HG03378 (cell line): ENCODE measurements around the gene SUSD3.

Experiments used
- ATAC-seq: cut with Tn5 transposase; IDR thresholded peaks from one replicate; pipeline ENCODE4 v1.9.1; 2021; ENCODE audit warnings: mild to moderate bottlenecking, moderate library complexity; ENCODE audit not compliant: unreplicated experiment

The SUSD3 gene

DNA sequence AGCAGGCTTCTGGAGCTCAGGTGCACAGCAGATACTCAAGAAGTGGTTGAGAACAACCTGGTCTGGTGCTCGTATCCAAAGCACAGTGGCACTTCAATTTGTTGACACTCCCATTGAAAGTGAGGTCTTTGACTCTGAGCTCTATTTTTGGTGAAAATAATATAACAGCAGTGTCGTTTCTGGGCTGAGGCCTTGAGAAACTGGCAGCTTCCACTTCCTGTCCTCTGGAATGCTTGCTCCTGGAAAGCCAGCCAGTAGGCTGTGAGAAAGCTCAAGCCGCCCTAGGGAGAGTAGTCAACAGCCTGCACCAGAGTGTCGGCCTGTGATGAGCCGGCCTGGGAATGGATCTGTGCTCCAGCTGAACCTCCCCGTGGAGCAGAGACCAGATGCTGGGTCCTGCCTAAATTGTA, 6.8 kb upstream of the SUSD3 start:
- ATAC-seq, result no peak

- no peak for ATAC-seq
These were observed 5.5 kb upstream of the SUSD3 start for GRCh38 chr9:93052791-93053540.

GRCh38 chr9:93053781-93054331, 4.6 kb upstream of the SUSD3 start:
- ATAC-seq, result no peak

DNA sequence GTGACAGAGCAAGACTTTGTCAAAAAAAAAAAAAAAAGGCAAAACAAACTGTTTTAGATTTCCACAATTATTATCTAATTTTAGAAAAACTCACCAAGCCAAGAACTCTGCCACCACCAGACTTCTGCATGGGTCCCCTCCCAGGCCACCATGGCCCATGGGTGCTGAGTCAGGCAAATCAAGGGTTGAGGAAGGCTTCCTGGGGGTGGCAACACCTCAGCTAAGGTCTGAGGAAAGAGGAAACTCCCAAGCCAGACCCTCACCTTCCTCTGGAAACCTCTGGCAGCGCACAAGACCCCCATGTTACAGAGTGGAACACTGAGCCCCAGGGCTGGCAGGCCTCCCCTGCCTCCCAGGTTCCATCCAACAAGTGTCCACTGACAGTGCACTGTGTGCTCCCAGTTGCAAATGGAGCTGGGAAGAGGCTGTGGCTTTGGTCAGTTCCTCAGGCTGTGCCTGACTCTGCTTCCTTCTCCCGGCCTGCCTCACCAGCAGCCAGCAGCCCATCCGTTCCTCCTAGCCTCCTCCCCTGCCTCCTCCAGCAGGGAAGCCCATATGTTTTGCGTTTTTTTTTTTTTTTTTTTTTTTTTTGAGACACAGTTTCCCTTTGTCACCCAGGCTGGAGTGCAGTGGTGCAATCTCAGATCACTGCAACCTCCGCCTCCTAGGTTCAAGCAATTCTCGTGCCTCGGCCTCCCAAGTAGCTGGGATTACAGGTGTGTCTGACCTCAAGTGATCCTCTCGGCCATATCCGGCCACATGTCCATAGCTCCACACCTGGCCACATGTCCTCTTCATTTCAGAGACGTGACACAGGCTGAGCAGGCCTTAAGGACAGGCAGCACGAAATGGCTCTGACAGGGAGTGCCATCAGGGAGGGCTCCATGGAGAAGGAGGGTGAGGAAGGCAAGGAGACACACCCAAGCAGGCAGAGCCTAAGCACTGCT, 3.5 kb upstream of the SUSD3 start:
- ATAC-seq, result no peak

DNA sequence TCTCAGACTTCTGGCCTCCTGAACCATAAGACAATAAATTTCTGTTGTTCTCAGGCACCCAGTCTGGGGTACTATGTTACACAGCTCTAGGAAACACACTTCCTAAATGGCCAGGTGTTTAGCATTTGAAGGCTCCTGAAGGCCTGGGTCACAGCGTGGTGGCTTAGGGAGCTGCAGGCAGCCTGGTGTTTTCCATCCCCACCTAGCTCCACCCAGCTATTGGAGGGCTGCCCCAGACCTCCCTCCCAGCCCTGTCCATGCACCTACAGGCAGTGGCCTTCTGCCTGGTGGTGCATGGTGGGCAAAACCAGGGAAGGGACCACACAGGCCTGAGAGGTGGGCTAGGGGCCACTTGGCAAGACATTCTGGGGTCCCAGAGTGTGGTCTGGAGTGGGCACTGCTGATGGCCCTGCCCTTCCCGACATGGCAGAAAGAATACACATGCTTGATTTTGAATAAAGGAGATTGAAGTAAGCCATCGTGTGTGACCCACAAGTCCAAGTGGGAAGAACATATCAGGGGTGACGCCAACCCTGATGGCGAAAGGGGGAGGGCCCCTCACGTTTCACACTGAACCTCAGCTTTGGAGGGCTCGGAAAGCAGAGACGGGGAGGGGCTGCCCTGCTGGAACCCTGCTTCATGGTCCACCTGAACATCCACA, 1.3 kb upstream of the SUSD3 start:
- ATAC-seq, result no peak

DNA sequence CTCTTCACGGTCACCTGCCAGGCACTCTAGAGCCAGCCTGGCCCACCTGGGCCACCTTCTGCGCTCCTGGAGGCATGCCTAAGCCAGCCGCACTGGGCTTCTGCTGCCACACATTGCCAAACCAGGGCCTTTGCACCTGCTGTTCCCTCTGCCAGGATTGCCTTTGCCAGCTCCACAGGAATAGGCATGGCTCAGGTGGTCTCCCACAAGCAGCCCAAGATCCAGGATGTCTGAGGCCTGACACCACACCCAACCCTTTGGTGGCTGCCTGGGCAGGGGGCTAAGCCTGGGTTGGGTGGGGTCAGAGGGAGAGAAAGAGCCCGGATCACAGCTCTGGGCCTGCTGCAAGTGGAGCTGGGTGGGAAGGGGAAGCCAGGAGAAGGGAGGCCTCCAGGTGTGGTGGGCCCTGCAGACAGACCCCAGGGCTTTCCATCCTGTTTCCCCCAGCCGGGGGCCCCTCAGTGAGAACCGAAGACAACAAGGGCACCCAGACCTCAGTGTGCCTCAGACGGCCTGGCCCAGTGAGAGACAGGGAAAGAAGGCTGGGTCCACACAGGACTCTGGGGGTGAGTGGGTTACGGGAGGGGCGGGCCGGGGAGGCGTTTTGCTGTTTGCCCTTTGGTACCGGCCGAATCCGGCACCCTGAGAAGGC, 672 bp upstream of the SUSD3 start:
- ATAC-seq, result peak; percentile 16

DNA sequence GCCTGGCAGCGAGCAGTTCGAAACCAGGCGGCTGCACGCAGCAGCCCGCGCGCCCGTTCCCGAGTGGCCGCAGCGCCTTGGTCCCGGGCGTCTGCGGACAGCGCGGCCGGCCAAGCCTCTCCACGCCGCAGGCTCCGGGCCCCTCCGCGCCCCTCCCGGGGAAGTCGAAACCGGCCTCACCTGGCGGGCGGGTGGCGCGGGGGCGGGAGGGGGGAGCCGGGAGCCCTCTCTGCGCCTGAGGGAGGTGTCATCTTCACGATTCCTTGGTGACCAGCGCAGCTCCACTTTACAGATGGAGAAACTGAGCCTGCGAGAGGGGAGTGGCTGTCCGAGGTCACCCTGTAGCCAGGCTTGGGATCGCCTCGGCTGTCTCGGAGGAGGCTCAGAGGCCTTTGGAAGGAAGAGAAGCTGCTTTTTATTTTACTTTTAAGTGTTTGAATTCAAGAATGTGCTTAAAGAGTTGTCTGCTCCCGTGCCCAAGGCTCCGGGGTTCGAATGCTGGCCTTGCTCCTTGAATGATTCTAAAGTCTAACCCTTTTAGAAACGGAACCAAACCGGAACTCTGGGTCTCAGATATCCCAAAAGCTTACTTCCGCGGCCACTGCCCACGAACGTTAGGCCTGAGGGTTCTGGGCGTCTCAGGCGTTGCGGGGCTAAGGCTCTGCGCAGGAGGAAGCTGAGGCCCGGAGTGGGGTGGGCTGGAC, 662 bp downstream of the SUSD3 start:
- ATAC-seq, result no peak

DNA sequence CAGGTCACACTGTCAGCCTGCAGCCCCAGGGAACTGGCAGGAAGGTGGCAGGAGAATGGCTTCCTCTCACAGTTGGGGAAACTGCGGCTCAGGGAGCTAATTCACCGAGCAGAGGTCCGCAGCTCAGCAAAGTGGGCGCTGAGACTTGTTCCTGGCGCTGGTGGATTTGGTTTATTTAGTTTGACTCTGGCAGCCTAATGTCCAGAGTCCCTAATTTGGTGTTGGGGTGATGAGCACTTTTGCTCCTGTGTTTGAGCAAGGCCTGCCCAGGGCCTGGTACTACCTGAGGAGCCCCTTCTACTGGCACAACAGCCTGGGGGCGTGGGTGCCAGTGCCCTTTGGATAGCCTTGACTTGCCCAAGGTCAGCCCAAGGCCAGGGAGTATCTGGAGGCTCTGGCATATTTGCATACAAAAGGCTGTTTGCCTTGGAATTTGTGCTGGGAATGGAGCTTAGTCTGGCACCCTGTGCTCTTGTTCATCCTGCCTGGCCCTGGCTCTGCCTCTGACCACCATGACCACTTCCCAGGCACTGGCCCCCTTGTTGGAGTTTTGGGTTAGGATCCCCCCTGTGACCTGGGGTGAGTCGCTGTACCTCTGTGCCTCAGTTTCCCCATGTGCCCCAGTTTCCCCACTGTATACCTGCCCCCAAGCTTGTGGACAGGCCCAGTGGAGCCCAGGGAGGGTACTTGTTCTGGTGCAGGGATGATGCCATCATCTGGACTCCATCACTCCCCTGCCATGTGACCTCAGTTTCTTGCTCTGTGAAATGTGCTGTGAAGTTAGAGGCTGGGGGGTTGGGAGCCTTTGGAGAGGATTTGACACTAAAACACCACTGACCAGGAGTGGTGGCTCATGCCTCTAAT, 1.4 kb downstream of the SUSD3 start:
- no peak for ATAC-seq

- ATAC-seq, result no peak
These were observed 2.3 kb downstream of the SUSD3 start for GRCh38 chr9:93060746-93061259.

- no peak for ATAC-seq
These were observed 2.8 kb downstream of the SUSD3 start for GRCh38 chr9:93061260-93061751.

- ATAC-seq, result no peak
These were observed 3.6 kb downstream of the SUSD3 start for GRCh38 chr9:93061791-93062763.

DNA sequence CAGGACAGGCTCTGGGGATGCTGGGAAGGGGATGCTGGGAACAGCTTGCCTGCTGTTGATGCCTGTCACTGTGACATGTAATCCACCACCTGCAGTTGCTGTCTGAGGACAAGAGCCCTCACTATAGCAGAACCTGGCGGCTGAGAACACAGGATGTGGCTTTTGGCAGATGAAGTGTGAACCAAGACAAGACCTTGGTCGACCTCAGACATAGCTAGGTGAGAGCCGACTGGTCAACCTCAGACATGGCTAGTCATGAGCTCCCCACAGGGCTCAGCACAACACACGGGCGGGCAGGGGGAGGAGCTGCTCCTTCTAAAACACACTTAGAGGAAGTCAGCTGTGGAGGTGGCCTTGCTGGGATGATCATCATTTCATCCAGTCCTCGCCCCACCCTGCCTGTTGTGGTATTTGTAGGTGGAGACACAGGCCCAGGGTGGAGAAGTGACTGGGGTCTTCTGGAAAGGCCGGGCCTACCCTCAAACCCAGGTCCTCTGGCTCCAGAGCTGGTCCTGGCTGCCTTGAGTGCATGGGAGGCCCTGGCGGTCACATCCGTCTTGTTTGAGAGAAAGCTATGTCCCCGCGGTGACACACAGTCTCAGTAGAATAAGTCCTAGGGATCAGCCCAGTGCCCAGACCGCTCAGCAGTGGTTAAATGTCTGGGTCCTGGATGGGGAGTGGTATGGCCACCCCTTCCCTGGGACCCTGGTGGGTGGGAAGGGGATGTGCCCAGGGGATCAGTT, 6.1 kb downstream of the SUSD3 start:
- peak; percentile 88 for ATAC-seq

GRCh38 chr9:93065135-93065720, 6.7 kb downstream of the SUSD3 start:
- no peak for ATAC-seq

GRCh38 chr9:93066978-93067603, 8.6 kb downstream of the SUSD3 start:
- ATAC-seq, result no peak

DNA sequence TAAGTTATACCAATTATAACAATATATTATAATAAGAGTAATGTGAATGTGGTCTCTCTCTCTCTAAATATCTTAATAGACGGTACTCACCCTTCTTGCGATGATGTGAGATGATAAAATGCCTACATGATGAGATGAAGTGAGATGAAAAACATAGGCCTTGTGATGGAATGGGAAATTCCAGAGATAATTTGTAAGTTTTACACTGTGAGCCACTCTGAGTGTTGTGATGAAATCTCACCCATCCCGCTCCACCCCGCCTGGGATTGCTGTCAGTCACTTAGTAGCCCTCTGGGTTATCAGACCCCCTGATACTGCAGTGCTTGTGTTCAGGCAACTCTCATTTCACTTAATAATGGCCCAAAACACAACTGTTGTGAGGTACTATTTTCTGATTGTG, 10.5 kb downstream of the SUSD3 start:
- ATAC-seq, result no peak

GRCh38 chr9:93071464-93071863, 13.0 kb downstream of the SUSD3 start:
- ATAC-seq, result no peak
